Naive B cell (primary cell): Measurements from ENCODE around the gene ASB2. TPM values are rescaled to one million over a fixed set of nuclear protein-coding genes. Genes with fewer than 3 reads are reported as not detected.
A peak's percentile ranks its signal among the peaks of the same experiment; 100 is the strongest.

Experiments used
- ATAC-seq, 2 donors: fragments of 150-1000 bp; cut with Tn5 transposase; 2 replicates each; pipeline ENCODE4 v1.10.0; 2021; ENCODE audit warnings: low read depth in 2 of 2, mild to moderate bottlenecking in 2 of 2, moderate library complexity in 2 of 2
- DNase-seq: peaks from one replicate; pipeline ENCODE4 v3.0.0; 2022
- H3K27ac Mint-ChIP-seq, 6 donors: one replicate each; pipeline ENCODE4 v1.8.0; 2020 to 2022; ENCODE audit warnings: mild to moderate bottlenecking in 6 of 6, mixed read lengths in 6 of 6, moderate library complexity in 5 of 6, inconsistent platforms in 2 of 6
- H3K27me3 Mint-ChIP-seq, 3 donors: one replicate each; pipeline ENCODE4 v1.8.0; 2021 to 2022; ENCODE audit warnings: mixed read lengths in 3 of 3, mild to moderate bottlenecking in 1 of 3
- H3K36me3 Mint-ChIP-seq, 2 donors: one replicate each; pipeline ENCODE4 v1.8.0; 2020 to 2022; ENCODE audit warnings: mixed read lengths in 2 of 2, inconsistent platforms in 1 of 2, mild to moderate bottlenecking in 1 of 2
- H3K4me1 Mint-ChIP-seq, 3 donors: one replicate each; pipeline ENCODE4 v1.8.0; 2020 to 2022; ENCODE audit warnings: mixed read lengths in 3 of 3, inconsistent platforms in 1 of 3, mild to moderate bottlenecking in 1 of 3, moderate library complexity in 1 of 3
- H3K4me3 Mint-ChIP-seq, 8 donors: one replicate each; pipeline ENCODE4 v1.8.0; 2020 to 2022; ENCODE audit warnings: mild to moderate bottlenecking in 8 of 8, mixed read lengths in 8 of 8, moderate library complexity in 8 of 8, inconsistent platforms in 2 of 8
- H3K9me3 Mint-ChIP-seq, 7 donors: one replicate each; pipeline ENCODE4 v1.8.0; 2020 to 2022; ENCODE audit warnings: mixed read lengths in 7 of 7, mild to moderate bottlenecking in 5 of 7, inconsistent platforms in 2 of 7, moderate library complexity in 1 of 7
- polyA plus RNA-seq, 6 donors: library from polyadenylated mRNA; unstranded; fragments of 300-500 nt; fragmentation: Illumina TruSeq; gene quantifications; one replicate each; pipeline ENCODE4 v1.2.3, GENCODE V29; 2021; ENCODE audit warnings: low read depth in 6 of 6

ASB2 gene
- polyA plus RNA-seq, result under 1 TPM in 3 of 6 donors, not detected in 3; 0.18 to 0.62 (median 0.29) TPM

GRCh38 chr14:93976477-93977057, at the start of gene ASB2:
Gene ASB2, minus strand, starts transcription at chr14:93976570. Its CDS starts 12,031 bp downstream, at chr14:93964539.
- Mint-ChIP-seq H3K4me1 (peaks cover 20 to 45% (median 26%) of the 10 kb centered on the region in 3 donors), H3K9me3 (peaks cover 3 to 26% (median 16%) of the 10 kb centered on the region in 7 donors), H3K4me3 (peak within 1 kb of the TSS in 4 of 8 donors; percentile 0 to 68 (median 38)), H3K27me3 (peaks cover 37 to 66% (median 56%) of the 10 kb centered on the region in 3 donors), H3K27ac (peak within 1 kb of the TSS in 4 of 6 donors; percentile 21 to 88 (median 53)), H3K36me3 (peaks cover 0 to 24% of the 10 kb centered on the region in 2 donors)
- DNase-seq (no peak), ATAC-seq (no peak)

GRCh38 chr14:94025720-94026119, 49.4 kb upstream of the ASB2 start:
- no peaks in the 10 kb centered on the region for H3K36me3 Mint-ChIP-seq
- H3K27ac Mint-ChIP-seq, result peak overlapping the region in 1 of 6 donors; percentile 23
- DNase-seq, result no peak
- H3K9me3 Mint-ChIP-seq, result no peaks in the 10 kb centered on the region
- peaks cover 5 to 11% (median 9%) of the 10 kb centered on the region in 3 donors for H3K4me1 Mint-ChIP-seq
- H3K27me3 Mint-ChIP-seq, result peaks cover 21 to 67% (median 48%) of the 10 kb centered on the region in 3 donors
- H3K4me3 Mint-ChIP-seq, result peak overlapping the region; percentile 68 to 91 (median 84)
- ATAC-seq, result no peak

GRCh38 chr14:94024549-94024948, 48.2 kb upstream of the ASB2 start:
- H3K4me1 Mint-ChIP-seq, result peaks cover 5 to 11% (median 9%) of the 10 kb centered on the region in 3 donors
- H3K36me3 Mint-ChIP-seq, result no peaks in the 10 kb centered on the region

GRCh38 chr14:94022532-94023411, 46.4 kb upstream of the ASB2 start:
- H3K36me3 Mint-ChIP-seq, result no peaks in the 10 kb centered on the region
- ATAC-seq, result no peak
- peaks cover 5 to 6% (median 5%) of the 10 kb centered on the region in 3 donors for H3K4me1 Mint-ChIP-seq
- H3K27me3 Mint-ChIP-seq, result peaks cover 20 to 71% (median 59%) of the 10 kb centered on the region in 3 donors
- no peaks in the 10 kb centered on the region for H3K9me3 Mint-ChIP-seq
- no peak overlapping the region for H3K4me3 Mint-ChIP-seq
- no peak for DNase-seq
- peak overlapping the region in 1 of 6 donors; percentile 72 for H3K27ac Mint-ChIP-seq

More at GRCh38 chr14:94024549-94024948, 48.2 kb upstream of the ASB2 start:
- Mint-ChIP-seq H3K27me3 (peaks cover 17 to 66% (median 51%) of the 10 kb centered on the region in 3 donors), H3K27ac (no peak overlapping the region), H3K4me3 (peak overlapping the region in 1 of 8 donors; percentile 5), H3K9me3 (no peaks in the 10 kb centered on the region)
- no peak for ATAC-seq
- no peak for DNase-seq

- DNase-seq, result no peak
- Mint-ChIP-seq H3K4me3 (no peak overlapping the region), H3K27ac (no peak overlapping the region), H3K27me3 (peaks cover 28 to 77% (median 69%) of the 10 kb centered on the region in 3 donors), H3K4me1 (peaks cover 5 to 6% (median 5%) of the 10 kb centered on the region in 3 donors), H3K9me3 (no peaks in the 10 kb centered on the region), H3K36me3 (no peaks in the 10 kb centered on the region)
- ATAC-seq, result no peak
Observed at GRCh38 chr14:94021416-94022157, 45.2 kb upstream of the ASB2 start.

GRCh38 chr14:94021001-94021400, 44.6 kb upstream of the ASB2 start:
- DNase-seq (no peak), ATAC-seq (no peak)
- H3K36me3 Mint-ChIP-seq, result no peaks in the 10 kb centered on the region
- H3K9me3 Mint-ChIP-seq, result peaks cover 0 to under 1% (median 0%) of the 10 kb centered on the region in 7 donors
- peaks cover 3 to 5% (median 3%) of the 10 kb centered on the region in 3 donors for H3K4me1 Mint-ChIP-seq
- H3K27ac Mint-ChIP-seq, result peak overlapping the region in 1 of 6 donors; percentile 1
- peaks cover 25 to 77% (median 72%) of the 10 kb centered on the region in 3 donors for H3K27me3 Mint-ChIP-seq
- H3K4me3 Mint-ChIP-seq, result no peak overlapping the region

- Mint-ChIP-seq H3K27ac (no peak overlapping the region), H3K4me3 (no peak overlapping the region), H3K27me3 (peaks cover 23 to 75% (median 72%) of the 10 kb centered on the region in 3 donors), H3K9me3 (peaks cover 0 to 2% (median 0%) of the 10 kb centered on the region in 7 donors), H3K4me1 (no peaks in the 10 kb centered on the region), H3K36me3 (no peaks in the 10 kb centered on the region)
- no peak for ATAC-seq
- no peak for DNase-seq
Observed at GRCh38 chr14:94020267-94020666, 43.9 kb upstream of the ASB2 start.

GRCh38 chr14:94019329-94019728, 43.0 kb upstream of the ASB2 start:
- ATAC-seq, result no peak
- H3K4me3 Mint-ChIP-seq, result no peak overlapping the region
- peaks cover 0 to 2% (median 0%) of the 10 kb centered on the region in 7 donors for H3K9me3 Mint-ChIP-seq
- no peaks in the 10 kb centered on the region for H3K36me3 Mint-ChIP-seq
- H3K27me3 Mint-ChIP-seq, result peaks cover 21 to 72% (median 72%) of the 10 kb centered on the region in 3 donors
- no peak for DNase-seq
- no peak overlapping the region for H3K27ac Mint-ChIP-seq
- no peaks in the 10 kb centered on the region for H3K4me1 Mint-ChIP-seq

GRCh38 chr14:94018308-94018707, 41.9 kb upstream of the ASB2 start:
- DNase-seq (no peak), ATAC-seq (no peak)
- Mint-ChIP-seq H3K27me3 (peaks cover 16 to 68% (median 63%) of the 10 kb centered on the region in 3 donors), H3K4me3 (peak overlapping the region in 1 of 8 donors; percentile 70), H3K36me3 (no peaks in the 10 kb centered on the region), H3K9me3 (peaks cover 0 to 2% (median 0%) of the 10 kb centered on the region in 7 donors), H3K27ac (no peak overlapping the region), H3K4me1 (no peaks in the 10 kb centered on the region)

GRCh38 chr14:94016446-94016976, 40.1 kb upstream of the ASB2 start:
- H3K27me3 Mint-ChIP-seq, result peaks cover 22 to 61% (median 47%) of the 10 kb centered on the region in 3 donors
- peaks cover 0 to 10% (median 5%) of the 10 kb centered on the region in 3 donors for H3K4me1 Mint-ChIP-seq
- H3K4me3 Mint-ChIP-seq, result no peak overlapping the region
- H3K27ac Mint-ChIP-seq, result no peak overlapping the region
- H3K9me3 Mint-ChIP-seq, result peaks cover 0 to 2% (median 0%) of the 10 kb centered on the region in 7 donors
- DNase-seq, result no peak
- ATAC-seq, result no peak
- H3K36me3 Mint-ChIP-seq, result no peaks in the 10 kb centered on the region

GRCh38 chr14:94015223-94015622, 38.9 kb upstream of the ASB2 start:
- H3K4me3 Mint-ChIP-seq, result no peak overlapping the region
- H3K27ac Mint-ChIP-seq, result no peak overlapping the region
- peaks cover 0 to 2% (median 0%) of the 10 kb centered on the region in 7 donors for H3K9me3 Mint-ChIP-seq
- H3K27me3 Mint-ChIP-seq, result peaks cover 25 to 60% (median 48%) of the 10 kb centered on the region in 3 donors
- ATAC-seq (no peak), DNase-seq (no peak)
- no peaks in the 10 kb centered on the region for H3K36me3 Mint-ChIP-seq
- H3K4me1 Mint-ChIP-seq, result peaks cover 0 to 10% (median 5%) of the 10 kb centered on the region in 3 donors

GRCh38 chr14:94014382-94014781, 38.0 kb upstream of the ASB2 start:
- no peak overlapping the region for H3K27ac Mint-ChIP-seq
- DNase-seq (no peak), ATAC-seq (no peak)
- no peak overlapping the region for H3K4me3 Mint-ChIP-seq
- peaks cover 0 to 2% (median 0%) of the 10 kb centered on the region in 7 donors for H3K9me3 Mint-ChIP-seq
- no peaks in the 10 kb centered on the region for H3K36me3 Mint-ChIP-seq
- peaks cover 31 to 63% (median 52%) of the 10 kb centered on the region in 3 donors for H3K27me3 Mint-ChIP-seq
- H3K4me1 Mint-ChIP-seq, result peaks cover 0 to 15% (median 5%) of the 10 kb centered on the region in 3 donors
